HCT116 (cell line): Measurements from ENCODE around the gene CXXC5. TPM values are rescaled to one million over a fixed set of nuclear protein-coding genes. Genes with fewer than 3 reads are reported as not detected.

Experiments used
- ATAC-seq: fragments of 200-7000 bp; cut with Tn5 transposase; 2 replicates; pipeline ENCODE4 v1.9.1; 2020; ENCODE audit warnings: mild to moderate bottlenecking, moderate library complexity
- BruUV-seq: library from RNA; stranded (reverse); fragments of 400-500 nt; replicated peaks from 2 replicates; lab custom pipeline; 2021; lab: Mats Ljungman, UMichigan
- CTCF ChIA-PET: fragments of 300-600 bp; sonication (Branson Sonifier 250); formaldehyde crosslinking; loops from one replicate; lab custom pipeline; 2021; ENCODE audit warnings: antibody characterized with exemption; lab: Charles Lee
- POLR2A ChIA-PET: fragments of 300-600, 350-600 bp; sonication (Branson Sonifier 250); formaldehyde crosslinking; loops from one replicate; lab custom pipeline; 2021; ENCODE audit warnings: antibody characterized with exemption; lab: Charles Lee
- RAD21 ChIA-PET, 2 experiments: fragments of 300-600 bp; sonication (Branson Sonifier 250); formaldehyde crosslinking; loops; one replicate each; lab custom pipeline; 2023; ENCODE audit warnings: low total read pairs in 2 of 2; ENCODE audit not compliant: uncharacterized antibody in 2 of 2, unreplicated experiment in 2 of 2, low non-redundant PET in 1 of 2; lab: Charles Lee
- DNase-seq: peaks from one replicate; pipeline ENCODE4 v3.0.0-alpha.2; 2010; ENCODE audit warnings: low read depth, low spot score
- H2AFZ ChIP-seq: fragments of 200-600 bp; shearing (Covaris generic), sonication (generic); 2 replicates; pipeline ENCODE4 v1.6.1; 2017; ENCODE audit warnings: low read depth, mixed run types, mixed read lengths, antibody characterized with exemption, low read length; ENCODE audit not compliant: poor library complexity, severe bottlenecking
- H3K27ac ChIP-seq: 2 replicates; pipeline ENCODE4 v1.5.1; 2012; ENCODE audit warnings: low read depth, low read length
- H3K27me3 ChIP-seq: fragments of 200-600 bp; sonication (generic); 2 replicates; pipeline ENCODE4 v1.6.1; 2016; ENCODE audit warnings: mixed run types, low read length, mixed read lengths; ENCODE audit not compliant: insufficient read depth
- H3K36me3 ChIP-seq, 2 experiments: fragments of 200-500 bp in 1 of 2; fragments of 200-600 bp in 1 of 2; sonication (Bioruptor generic) in 1 of 2; sonication (generic) in 1 of 2; 2 replicates each; pipeline versions ENCODE4 v1.5.1 to v1.6.1; 2014 to 2016; ENCODE audit warnings: low read length in 2 of 2, inconsistent platforms in 1 of 2, mixed read lengths in 1 of 2, mixed run types in 1 of 2; ENCODE audit not compliant: insufficient read depth in 2 of 2, control insufficient read depth in 1 of 2
- H3K4me1 ChIP-seq, 2 experiments: fragments of 200-600 bp in 1 of 2; sonication (generic) in 1 of 2; 2 replicates each; pipeline versions ENCODE4 v1.5.1 to v1.6.1; 2012 to 2017; ENCODE audit warnings: low read length in 2 of 2, inconsistent platforms in 1 of 2, mild to moderate bottlenecking in 1 of 2, mixed read lengths in 1 of 2, mixed run types in 1 of 2, moderate library complexity in 1 of 2; ENCODE audit not compliant: insufficient read depth in 2 of 2, control insufficient read depth in 1 of 2
- H3K4me2 ChIP-seq: fragments of 200-600 bp; sonication (generic); 2 replicates; pipeline ENCODE4 v1.6.1; 2017; ENCODE audit warnings: mixed run types, low read length, mixed read lengths
- H3K4me3 ChIP-seq, 2 experiments: fragments of 200-600 bp in 1 of 2; sonication (generic) in 1 of 2; replicated peaks in 1 of 2; 2 replicates each; pipeline ENCODE4 v1.5.1; 2011 to 2016; ENCODE audit warnings: low read length in 2 of 2, control low read depth in 1 of 2, low read depth in 1 of 2, mild to moderate bottlenecking in 1 of 2, mixed read lengths in 1 of 2, mixed run types in 1 of 2
- H3K79me2 ChIP-seq: fragments of 200-600 bp; sonication (generic); 2 replicates; pipeline ENCODE4 v1.6.1; 2017; ENCODE audit warnings: mild to moderate bottlenecking, mixed run types, low read length, moderate library complexity, mixed read lengths; ENCODE audit not compliant: insufficient read depth
- H3K9ac ChIP-seq: fragments of 200-600 bp; sonication (generic); 2 replicates; pipeline ENCODE4 v1.6.1; 2016; ENCODE audit warnings: low read length, mixed read lengths
- H3K9me2 ChIP-seq: fragments of 200-600 bp; sonication (generic), shearing (Covaris generic); 2 replicates; pipeline ENCODE4 v1.6.1; 2017; ENCODE audit warnings: mixed run types, mild to moderate bottlenecking, moderate library complexity; ENCODE audit not compliant: insufficient read depth
- H3K9me3 ChIP-seq, 2 experiments: fragments of 200-500 bp in 1 of 2; fragments of 200-600 bp in 1 of 2; sonication (Bioruptor generic) in 1 of 2; sonication (generic) in 1 of 2; 2 replicates each; pipeline ENCODE4 v1.6.1; 2014 to 2017; ENCODE audit warnings: low read length in 2 of 2, mixed read lengths in 2 of 2, inconsistent platforms in 1 of 2, low read depth in 1 of 2, mild to moderate bottlenecking in 1 of 2, mixed run types in 1 of 2, moderate library complexity in 1 of 2; ENCODE audit not compliant: control insufficient read depth in 1 of 2, insufficient read depth in 1 of 2
- H4K20me1 ChIP-seq: fragments of 200-600 bp; sonication (generic), shearing (Covaris generic); 2 replicates; pipeline ENCODE4 v1.6.1; 2017; ENCODE audit warnings: mixed run types, mild to moderate bottlenecking, moderate library complexity; ENCODE audit not compliant: insufficient read depth
- CBX3 ChIP-seq: IDR thresholded peaks from 2 replicates; pipeline ENCODE4 v1.6.1; 2012; ENCODE audit warnings: low read depth
- EGR1 ChIP-seq: IDR thresholded peaks from 2 replicates; pipeline ENCODE4 v1.6.1; 2012; ENCODE audit warnings: low read depth
- ELF1 ChIP-seq: IDR thresholded peaks from 2 replicates; pipeline ENCODE4 v1.6.1; 2012; ENCODE audit warnings: low read depth, borderline replicate concordance
- EZH2 ChIP-seq: fragments of 200-600 bp; sonication (generic); IDR thresholded peaks from 2 replicates; pipeline ENCODE4 v1.6.1; 2017; ENCODE audit warnings: antibody characterized with exemption, mixed run types
- EZH2phosphoT487 ChIP-seq: fragments of 200-600 bp; IDR thresholded peaks from 2 replicates; pipeline ENCODE4 v1.6.1; 2018; ENCODE audit warnings: antibody characterized with exemption, borderline replicate concordance
- FOSL1 ChIP-seq: IDR thresholded peaks from 2 replicates; pipeline ENCODE4 v1.6.1; 2012; ENCODE audit warnings: low read depth
- JUND ChIP-seq: IDR thresholded peaks from 2 replicates; pipeline ENCODE4 v1.6.1; 2012
- POLR2A ChIP-seq: IDR thresholded peaks from 2 replicates; pipeline ENCODE4 v1.7.0; 2011; ENCODE audit warnings: borderline replicate concordance; ENCODE audit not compliant: insufficient read depth, insufficient read length; ENCODE audit errors: extremely low read depth
- RAD21 ChIP-seq: IDR thresholded peaks from 2 replicates; pipeline ENCODE4 v1.6.1; 2012; ENCODE audit warnings: low read depth, mild to moderate bottlenecking
- SIN3A ChIP-seq: IDR thresholded peaks from 2 replicates; pipeline ENCODE4 v1.6.1; 2012; ENCODE audit warnings: low read depth
- SP1 ChIP-seq: IDR thresholded peaks from 2 replicates; pipeline ENCODE4 v1.6.1; 2012; ENCODE audit warnings: low read depth
- SRF ChIP-seq: IDR thresholded peaks from 2 replicates; pipeline ENCODE4 v1.6.1; 2012; ENCODE audit warnings: low read depth
- TCF7L2 ChIP-seq: IDR thresholded peaks from 2 replicates; pipeline ENCODE4 v1.7.0; 2011; ENCODE audit warnings: borderline replicate concordance, inconsistent platforms; ENCODE audit not compliant: insufficient read depth, insufficient read length; ENCODE audit errors: extremely low read depth
- intact Hi-C: fragments of 100-400 bp; cut with micrococcal nuclease; formaldehyde crosslinking; loops from 2 replicates; pipeline ENCODE4 v1.10.0; 2022
- total RNA-seq: library from RNA; stranded (reverse); gene quantifications from one replicate; pipeline ENCODE4 v1.2.1, GENCODE V29; 2021; ENCODE audit not compliant: unreplicated experiment
- TF ChIP-seq, protein P1 (sequence below): IDR thresholded peaks from 2 replicates; pipeline ENCODE4 v1.6.1; 2012
- TF ChIP-seq, protein P2 (sequence below): IDR thresholded peaks from 2 replicates; pipeline ENCODE4 v1.6.1; 2012
- TF ChIP-seq, protein P3 (sequence below), 3 experiments: fragments of 200-600 bp in 1 of 3; sonication (generic) in 1 of 3; IDR thresholded peaks in 2 of 3; conservative IDR thresholded peaks in 1 of 3; 2 replicates each; pipeline ENCODE4 v1.5.1; 2012 to 2017; ENCODE audit warnings: low read depth in 2 of 3, low read length in 2 of 3, antibody characterized with exemption in 1 of 3, borderline replicate concordance in 1 of 3, control low read depth in 1 of 3, mild to moderate bottlenecking in 1 of 3, mixed read lengths in 1 of 3, mixed run types in 1 of 3, moderate library complexity in 1 of 3; ENCODE audit not compliant: insufficient read depth in 1 of 3

Gene CXXC5
- total RNA-seq, 1 experiment from 2014 or later: 43.1 TPM

DNA sequence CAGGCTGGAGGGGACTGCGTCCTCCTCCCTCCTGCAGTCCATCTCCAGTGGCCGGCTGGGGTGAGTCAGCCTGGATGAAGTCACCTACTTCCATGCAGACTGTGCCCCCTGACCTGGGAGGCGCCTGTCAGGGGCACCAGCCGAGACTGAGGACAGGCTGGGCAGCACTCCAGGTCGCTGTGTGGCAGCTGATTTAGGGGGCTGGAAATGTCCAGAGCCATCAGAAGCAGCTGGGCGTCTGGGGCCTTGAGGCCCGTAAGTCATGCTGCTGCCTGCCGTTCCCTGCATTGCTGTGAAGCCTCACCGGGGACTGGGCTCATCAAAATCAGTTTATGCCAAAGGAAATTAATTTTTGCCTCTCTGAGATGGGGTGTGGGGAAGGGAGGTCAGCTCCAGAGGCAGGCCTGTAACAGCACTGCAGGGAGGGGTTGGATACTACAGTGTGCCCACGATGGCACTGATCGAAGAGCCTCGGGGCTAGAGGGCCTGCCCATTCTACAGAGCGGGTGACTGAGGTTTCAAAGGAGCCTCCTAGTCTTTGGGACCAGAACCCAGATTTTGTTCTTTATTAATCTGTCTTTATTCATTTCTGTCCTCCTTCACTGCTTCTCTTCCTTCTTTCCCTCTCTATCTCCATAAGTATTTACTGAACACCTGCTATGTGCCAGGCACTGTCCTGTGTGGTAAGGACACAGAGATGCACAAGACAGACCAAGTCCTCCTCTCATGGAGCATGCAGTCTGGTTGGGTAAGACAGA lies 77.1 kb downstream of the CXXC5 start:
- intact Hi-C loops: no loop called here
- Histone ChIP-seq H3K9me2 (no peaks in the 10 kb centered on the region), H3K27me3 (no peaks in the 10 kb centered on the region), H3K4me3 (no peak overlapping the region), H3K4me1 (peaks cover 12 to 14% of the 10 kb centered on the region in 2 experiments), H3K4me2 (peak overlapping the region; percentile 53), H3K36me3 (no peaks in the 10 kb centered on the region), H3K9me3 (no peaks in the 10 kb centered on the region), H3K27ac (no peak overlapping the region), H3K9ac (no peak overlapping the region), H3K79me2 (no peaks in the 10 kb centered on the region), H2AFZ (no peak overlapping the region), H4K20me1 (no peaks in the 10 kb centered on the region)
- 0 out of 2 replicates have a peak, but pooled peaks have one; percentile 8 for TF ChIP-seq CBX3
- no peak for TF ChIP-seq POLR2A
- TF ChIP-seq FOSL1: peak; percentile 60; the same call in 1 of the 2 replicates
- RAD21 ChIA-PET: no interaction called here
- DNase-seq: no peak
- CTCF ChIA-PET: no interaction called here
- BruUV-seq: no TSS peak
- peak; percentile 84 for ATAC-seq
- POLR2A ChIA-PET: no interaction called here

DNA sequence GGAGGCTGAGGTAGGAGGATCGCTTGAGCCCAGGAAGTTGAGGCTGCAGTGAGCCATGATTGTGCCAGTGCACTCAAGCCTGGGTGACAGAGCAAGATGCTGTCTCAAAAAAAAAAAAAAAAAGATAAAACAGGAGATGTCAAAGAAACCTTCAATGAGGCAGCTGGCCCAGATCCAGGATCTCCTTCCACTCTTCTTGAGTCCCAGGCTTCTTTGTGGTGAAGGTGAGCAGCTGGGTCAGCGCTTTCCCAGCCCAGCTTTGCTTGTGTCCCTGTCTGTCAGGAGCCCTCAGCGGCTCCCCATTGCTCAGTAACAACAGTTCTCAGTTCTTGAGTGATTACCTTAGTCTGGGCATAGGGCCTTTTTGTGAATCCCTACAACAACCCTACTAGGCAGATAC lies 78.1 kb downstream of the CXXC5 start:
- DNase-seq (no peak), ATAC-seq (no peak)
- Histone ChIP-seq H3K27ac (no peak overlapping the region), H3K79me2 (no peaks in the 10 kb centered on the region), H3K4me2 (no peak overlapping the region), H4K20me1 (no peaks in the 10 kb centered on the region), H3K9me2 (no peaks in the 10 kb centered on the region), H3K27me3 (no peaks in the 10 kb centered on the region), H3K9ac (no peak overlapping the region), H2AFZ (no peak overlapping the region), H3K9me3 (no peaks in the 10 kb centered on the region), H3K4me3 (no peak overlapping the region), H3K4me1 (peaks cover 12 to 14% of the 10 kb centered on the region in 2 experiments), H3K36me3 (no peaks in the 10 kb centered on the region)
- ChIA-PET RAD21 (no interaction called here), CTCF (no interaction called here), POLR2A (no interaction called here)
- intact Hi-C loops: no loop called here
- TF ChIP-seq SIN3A: no peak
- TF ChIP-seq EGR1: no peak
- TF ChIP-seq, protein P1, sequence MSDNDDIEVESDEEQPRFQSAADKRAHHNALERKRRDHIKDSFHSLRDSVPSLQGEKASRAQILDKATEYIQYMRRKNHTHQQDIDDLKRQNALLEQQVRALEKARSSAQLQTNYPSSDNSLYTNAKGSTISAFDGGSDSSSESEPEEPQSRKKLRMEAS: no peak
- TF ChIP-seq RAD21: no peak
- TF ChIP-seq TCF7L2: no peak
- no peak for TF ChIP-seq SP1
- TF ChIP-seq ELF1: no peak
- TF ChIP-seq JUND: no peak
- TF ChIP-seq, protein P2, sequence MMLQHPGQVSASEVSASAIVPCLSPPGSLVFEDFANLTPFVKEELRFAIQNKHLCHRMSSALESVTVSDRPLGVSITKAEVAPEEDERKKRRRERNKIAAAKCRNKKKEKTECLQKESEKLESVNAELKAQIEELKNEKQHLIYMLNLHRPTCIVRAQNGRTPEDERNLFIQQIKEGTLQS: no peak
- no peak for TF ChIP-seq POLR2A
- no peak for TF ChIP-seq CBX3
- TF ChIP-seq, protein P3, sequence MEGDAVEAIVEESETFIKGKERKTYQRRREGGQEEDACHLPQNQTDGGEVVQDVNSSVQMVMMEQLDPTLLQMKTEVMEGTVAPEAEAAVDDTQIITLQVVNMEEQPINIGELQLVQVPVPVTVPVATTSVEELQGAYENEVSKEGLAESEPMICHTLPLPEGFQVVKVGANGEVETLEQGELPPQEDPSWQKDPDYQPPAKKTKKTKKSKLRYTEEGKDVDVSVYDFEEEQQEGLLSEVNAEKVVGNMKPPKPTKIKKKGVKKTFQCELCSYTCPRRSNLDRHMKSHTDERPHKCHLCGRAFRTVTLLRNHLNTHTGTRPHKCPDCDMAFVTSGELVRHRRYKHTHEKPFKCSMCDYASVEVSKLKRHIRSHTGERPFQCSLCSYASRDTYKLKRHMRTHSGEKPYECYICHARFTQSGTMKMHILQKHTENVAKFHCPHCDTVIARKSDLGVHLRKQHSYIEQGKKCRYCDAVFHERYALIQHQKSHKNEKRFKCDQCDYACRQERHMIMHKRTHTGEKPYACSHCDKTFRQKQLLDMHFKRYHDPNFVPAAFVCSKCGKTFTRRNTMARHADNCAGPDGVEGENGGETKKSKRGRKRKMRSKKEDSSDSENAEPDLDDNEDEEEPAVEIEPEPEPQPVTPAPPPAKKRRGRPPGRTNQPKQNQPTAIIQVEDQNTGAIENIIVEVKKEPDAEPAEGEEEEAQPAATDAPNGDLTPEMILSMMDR (IDR thresholded peaks at IDR 0.05 in 2 of 3, conservative IDR thresholded peaks at IDR 0.05 in 1 of 3; ENCODE audit: borderline replicate concordance in 1 of 3, insufficient read depth in 1 of 3, low read depth in 2 of 3, low read length in 2 of 3): no peak
- no peak for TF ChIP-seq SRF
- TF ChIP-seq EZH2: no peak
- no peak for TF ChIP-seq FOSL1
- TF ChIP-seq EZH2phosphoT487: no peak
- BruUV-seq: no TSS peak
